ENCODE data around the gene THRB. TPM values are rescaled to one million over a fixed set of nuclear protein-coding genes. Genes with fewer than 3 reads are reported as not detected.

Gene THRB
- total RNA-seq, 1 experiment from 2014 or later = 5.8 TPM

GRCh38 chr3:24462737-24463136, 31.9 kb downstream of the THRB start (continued):
- TF ChIP-seq MYBL2 (CRISPR knock-in tag; IDR thresholded peaks at IDR 0.05) (no peak), TCF7 (CRISPR knock-in tag; IDR thresholded peaks at IDR 0.05; ENCODE audit: low read depth) (no peak), NR1H2 (CRISPR knock-in tag; IDR thresholded peaks at IDR 0.05) (no peak), ZNF138 (CRISPR knock-in tag; conservative IDR thresholded peaks at IDR 0.05) (no peak)
- TF ChIP-seq, protein P1, sequence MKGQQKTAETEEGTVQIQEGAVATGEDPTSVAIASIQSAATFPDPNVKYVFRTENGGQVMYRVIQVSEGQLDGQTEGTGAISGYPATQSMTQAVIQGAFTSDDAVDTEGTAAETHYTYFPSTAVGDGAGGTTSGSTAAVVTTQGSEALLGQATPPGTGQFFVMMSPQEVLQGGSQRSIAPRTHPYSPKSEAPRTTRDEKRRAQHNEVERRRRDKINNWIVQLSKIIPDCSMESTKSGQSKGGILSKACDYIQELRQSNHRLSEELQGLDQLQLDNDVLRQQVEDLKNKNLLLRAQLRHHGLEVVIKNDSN (CRISPR knock-in tag; IDR thresholded peaks at IDR 0.05) = no peak

GRCh38 chr3:24460974-24461373, 33.7 kb downstream of the THRB start:
- CTCF ChIA-PET = no interaction called here
- no peak for DNase-seq (ENCODE audit: low spot score)
- no peak overlapping the region for H3K4me3 Mint-ChIP-seq
- H3K4me1 Mint-ChIP-seq = peaks cover 10% of the 10 kb centered on the region; the same call in 1 of the 2 replicates
- POLR2A ChIA-PET = no interaction called here
- TF ChIP-seq ETV6 (CRISPR knock-in tag; IDR thresholded peaks at IDR 0.05) = no peak
- no peak for TF ChIP-seq GABPB1 (CRISPR knock-in tag; IDR thresholded peaks at IDR 0.05)
- TF ChIP-seq, protein P2, sequence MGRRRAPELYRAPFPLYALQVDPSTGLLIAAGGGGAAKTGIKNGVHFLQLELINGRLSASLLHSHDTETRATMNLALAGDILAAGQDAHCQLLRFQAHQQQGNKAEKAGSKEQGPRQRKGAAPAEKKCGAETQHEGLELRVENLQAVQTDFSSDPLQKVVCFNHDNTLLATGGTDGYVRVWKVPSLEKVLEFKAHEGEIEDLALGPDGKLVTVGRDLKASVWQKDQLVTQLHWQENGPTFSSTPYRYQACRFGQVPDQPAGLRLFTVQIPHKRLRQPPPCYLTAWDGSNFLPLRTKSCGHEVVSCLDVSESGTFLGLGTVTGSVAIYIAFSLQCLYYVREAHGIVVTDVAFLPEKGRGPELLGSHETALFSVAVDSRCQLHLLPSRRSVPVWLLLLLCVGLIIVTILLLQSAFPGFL (CRISPR knock-in tag; IDR thresholded peaks at IDR 0.05; ENCODE audit: borderline replicate concordance) = no peak
- no peak for TF ChIP-seq KAT7 (CRISPR knock-in tag; IDR thresholded peaks at IDR 0.05; ENCODE audit: borderline replicate concordance)
- TF ChIP-seq ZNF317 (CRISPR knock-in tag; IDR thresholded peaks at IDR 0.05; ENCODE audit: borderline replicate concordance, low read depth) = no peak
- TF ChIP-seq AFF4 (CRISPR knock-in tag; IDR thresholded peaks at IDR 0.05; ENCODE audit: borderline replicate concordance) = no peak
- no peak for TF ChIP-seq ELF4 (CRISPR knock-in tag; IDR thresholded peaks at IDR 0.05; ENCODE audit: low read depth)
- TF ChIP-seq TP53 (CRISPR knock-in tag; IDR thresholded peaks at IDR 0.05) = no peak
- H3K9me3 Mint-ChIP-seq = peaks cover 11% of the 10 kb centered on the region
- ATAC-seq = no peak
- no peaks in the 10 kb centered on the region for H3K36me3 Mint-ChIP-seq
- no peak overlapping the region for H3K27ac Mint-ChIP-seq
- H3K27me3 Mint-ChIP-seq (ENCODE audit: low read depth) = no peaks in the 10 kb centered on the region

- CTCF ChIA-PET = interaction anchor here (0.7 kb wide), 1 partner anchor 39 kb away, joined by 3 read pairs; no protein-coding TSS in a partner anchor
- H3K4me3 Mint-ChIP-seq = no peak overlapping the region
- TF ChIP-seq CTCF (IDR thresholded peaks at IDR 0.05) (no peak), FOXP4 (CRISPR knock-in tag; IDR thresholded peaks at IDR 0.05) (no peak), ERG (CRISPR knock-in tag; IDR thresholded peaks at IDR 0.05) (no peak), TEAD4 (CRISPR knock-in tag; IDR thresholded peaks at IDR 0.05) (no peak), NR3C1 (CRISPR knock-in tag; conservative IDR thresholded peaks at IDR 0.05; ENCODE audit: low read depth) (no peak), ATF3 (CRISPR knock-in tag; conservative IDR thresholded peaks at IDR 0.05) (no peak), ZNF263 (CRISPR knock-in tag; IDR thresholded peaks at IDR 0.05; ENCODE audit: low read depth) (no peak), ZNF396 (CRISPR knock-in tag; IDR thresholded peaks at IDR 0.05; ENCODE audit: borderline replicate concordance) (no peak)
- TF ChIP-seq, protein P3, sequence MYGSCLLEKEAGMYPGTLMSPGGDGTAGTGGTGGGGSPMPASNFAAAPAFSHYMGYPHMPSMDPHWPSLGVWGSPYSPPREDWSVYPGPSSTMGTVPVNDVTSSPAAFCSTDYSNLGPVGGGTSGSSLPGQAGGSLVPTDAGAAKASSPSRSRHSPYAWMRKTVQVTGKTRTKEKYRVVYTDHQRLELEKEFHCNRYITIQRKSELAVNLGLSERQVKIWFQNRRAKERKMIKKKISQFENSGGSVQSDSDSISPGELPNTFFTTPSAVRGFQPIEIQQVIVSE (CRISPR knock-in tag; IDR thresholded peaks at IDR 0.05; ENCODE audit: borderline replicate concordance) = no peak
These were observed 36.9 kb downstream of the THRB start for GRCh38 chr3:24457719-24458118.

More at GRCh38 chr3:24457719-24458118, 36.9 kb downstream of the THRB start:
- peaks cover 7% of the 10 kb centered on the region; the same call in 1 of the 2 replicates for H3K4me1 Mint-ChIP-seq
- ATAC-seq = no peak; the same call in 1 of the 2 replicates
- no peak overlapping the region; the same call in 1 of the 2 replicates for H3K27ac Mint-ChIP-seq
- peaks cover 6% of the 10 kb centered on the region; the same call in 1 of the 2 replicates for H3K9me3 Mint-ChIP-seq
- no peaks in the 10 kb centered on the region for H3K36me3 Mint-ChIP-seq
- no peaks in the 10 kb centered on the region for H3K27me3 Mint-ChIP-seq (ENCODE audit: low read depth)
- no peak for DNase-seq (ENCODE audit: low spot score)
- POLR2A ChIA-PET = no interaction called here
